ENCODE results near the gene OTOG. TPM values are rescaled to one million over a fixed set of nuclear protein-coding genes. Genes with fewer than 3 reads are reported as not detected.
A peak's percentile ranks its signal among the peaks of the same experiment; 100 is the strongest.

OTOG gene
- total and polyA plus RNA-seq, 4 donors, result 0.11 TPM; not detected in 3

- no peak for DNase-seq
- H3K4me1 ChIP-seq (ENCODE audit: control insufficient read depth in 5 of 5, insufficient read depth in 5 of 5, low read length in 5 of 5), result no peaks in the 10 kb centered on the region
- H3K27me3 ChIP-seq (ENCODE audit: control insufficient read depth in 3 of 3, insufficient read depth in 3 of 3, low read length in 2 of 3), result no peaks in the 10 kb centered on the region
- no peak overlapping the region for H3K9ac ChIP-seq (ENCODE audit: insufficient read depth in 1 of 2, low read length in 2 of 2)
- ATAC-seq (ENCODE audit: insufficient read depth, low FRiP score), result no peak
- H3K4me3 ChIP-seq, result no peak overlapping the region
- 86 to 90% methylated on average over 7 of the region's 7 CpGs for WGBS, 2 donors
- no peak for TF ChIP-seq CTCF (IDR thresholded peaks at IDR 0.05; ENCODE audit: control extremely low read depth, extremely low read depth)
- no peak overlapping the region for H3K27ac ChIP-seq (ENCODE audit: low read depth in 1 of 2, low read length in 1 of 2)
- H3K36me3 ChIP-seq (ENCODE audit: control insufficient read depth in 4 of 4, insufficient read depth in 4 of 4, low read length in 4 of 4), result no peaks in the 10 kb centered on the region
- no peaks in the 10 kb centered on the region for H3K9me3 ChIP-seq (ENCODE audit: control insufficient read depth in 4 of 4, insufficient read depth in 3 of 4, low read length in 3 of 4)
Measured at GRCh38 chr11:17579451-17579850, 32.4 kb downstream of the OTOG start.

GRCh38 chr11:17580271-17580670, 33.2 kb downstream of the OTOG start:
- H3K36me3 ChIP-seq (ENCODE audit: control insufficient read depth in 4 of 4, insufficient read depth in 4 of 4, low read length in 4 of 4), result no peaks in the 10 kb centered on the region
- DNase-seq, result peak in 1 of 3 donors; percentile 10
- ATAC-seq (ENCODE audit: insufficient read depth, low FRiP score), result no peak
- no peak overlapping the region for H3K27ac ChIP-seq (ENCODE audit: low read depth in 1 of 2, low read length in 1 of 2)
- 46 to 59% methylated on average over 1 of the region's 1 CpG for WGBS, 2 donors
- H3K9ac ChIP-seq (ENCODE audit: insufficient read depth in 1 of 2, low read length in 2 of 2), result no peak overlapping the region
- no peaks in the 10 kb centered on the region for H3K27me3 ChIP-seq (ENCODE audit: control insufficient read depth in 3 of 3, insufficient read depth in 3 of 3, low read length in 2 of 3)
- no peak for TF ChIP-seq CTCF (IDR thresholded peaks at IDR 0.05; ENCODE audit: control extremely low read depth, extremely low read depth)
- H3K9me3 ChIP-seq (ENCODE audit: control insufficient read depth in 4 of 4, insufficient read depth in 3 of 4, low read length in 3 of 4), result no peaks in the 10 kb centered on the region
- H3K4me3 ChIP-seq, result no peak overlapping the region
- H3K4me1 ChIP-seq (ENCODE audit: control insufficient read depth in 5 of 5, insufficient read depth in 5 of 5, low read length in 5 of 5), result no peaks in the 10 kb centered on the region

GRCh38 chr11:17581036-17581731, 34.1 kb downstream of the OTOG start:
- Histone ChIP-seq H3K4me1 (ENCODE audit: control insufficient read depth in 5 of 5, insufficient read depth in 5 of 5, low read length in 5 of 5) (no peaks in the 10 kb centered on the region), H3K27ac (ENCODE audit: low read depth in 1 of 2, low read length in 1 of 2) (no peak overlapping the region), H3K36me3 (ENCODE audit: control insufficient read depth in 4 of 4, insufficient read depth in 4 of 4, low read length in 4 of 4) (no peaks in the 10 kb centered on the region), H3K27me3 (ENCODE audit: control insufficient read depth in 3 of 3, insufficient read depth in 3 of 3, low read length in 2 of 3) (no peaks in the 10 kb centered on the region), H3K9ac (ENCODE audit: insufficient read depth in 1 of 2, low read length in 2 of 2) (no peak overlapping the region), H3K9me3 (ENCODE audit: control insufficient read depth in 4 of 4, insufficient read depth in 3 of 4, low read length in 3 of 4) (no peaks in the 10 kb centered on the region), H3K4me3 (no peak overlapping the region)
- ATAC-seq (ENCODE audit: insufficient read depth, low FRiP score), result no peak
- no peak for TF ChIP-seq CTCF (IDR thresholded peaks at IDR 0.05; ENCODE audit: control extremely low read depth, extremely low read depth)
- 67 to 70% methylated on average over 6 of the region's 6 CpGs for WGBS, 2 donors
- peak in 1 of 3 donors; percentile 4 for DNase-seq

GRCh38 chr11:17581732-17582053, 34.6 kb downstream of the OTOG start:
- DNase-seq, result no peak
- Histone ChIP-seq H3K27ac (ENCODE audit: low read depth in 1 of 2, low read length in 1 of 2) (no peak overlapping the region), H3K36me3 (ENCODE audit: control insufficient read depth in 4 of 4, insufficient read depth in 4 of 4, low read length in 4 of 4) (no peaks in the 10 kb centered on the region), H3K9ac (ENCODE audit: insufficient read depth in 1 of 2, low read length in 2 of 2) (no peak overlapping the region), H3K27me3 (ENCODE audit: control insufficient read depth in 3 of 3, insufficient read depth in 3 of 3, low read length in 2 of 3) (no peaks in the 10 kb centered on the region), H3K4me1 (ENCODE audit: control insufficient read depth in 5 of 5, insufficient read depth in 5 of 5, low read length in 5 of 5) (no peaks in the 10 kb centered on the region), H3K9me3 (ENCODE audit: control insufficient read depth in 4 of 4, insufficient read depth in 3 of 4, low read length in 3 of 4) (no peaks in the 10 kb centered on the region), H3K4me3 (no peak overlapping the region)
- no peak for TF ChIP-seq CTCF (IDR thresholded peaks at IDR 0.05; ENCODE audit: control extremely low read depth, extremely low read depth)
- no peak for ATAC-seq (ENCODE audit: insufficient read depth, low FRiP score)
- 95 to 97% methylated on average over 4 of the region's 4 CpGs for WGBS, 2 donors
